Hepatic stellate cell (primary cell): Measurements from ENCODE around the gene GGA2.

ENCODE experiments used
- DNase-seq: peaks from one replicate; pipeline ENCODE4 v3.0.0; 2011; ENCODE audit warnings: low spot score

The GGA2 gene

DNA sequence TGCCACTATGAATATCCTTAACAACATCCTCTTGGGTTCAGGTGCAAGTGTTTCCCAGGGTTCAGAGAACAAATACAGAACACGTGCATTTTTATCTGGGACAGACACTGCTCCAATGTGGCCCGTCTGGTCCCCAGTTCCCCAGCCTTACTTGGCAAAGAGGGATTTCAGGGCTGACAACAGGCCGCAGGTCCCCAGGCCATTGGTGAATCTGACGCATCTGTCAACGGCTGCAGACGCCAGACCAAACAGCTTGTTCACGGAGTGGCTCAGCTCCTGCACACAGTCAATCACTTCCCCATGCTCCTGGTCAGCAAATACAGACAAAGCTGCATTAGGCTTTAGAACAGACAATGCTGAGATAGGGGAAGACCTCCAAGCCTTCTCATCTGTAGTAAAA, 93.5 kb downstream of the GGA2 start:
- no peak for DNase-seq

DNA sequence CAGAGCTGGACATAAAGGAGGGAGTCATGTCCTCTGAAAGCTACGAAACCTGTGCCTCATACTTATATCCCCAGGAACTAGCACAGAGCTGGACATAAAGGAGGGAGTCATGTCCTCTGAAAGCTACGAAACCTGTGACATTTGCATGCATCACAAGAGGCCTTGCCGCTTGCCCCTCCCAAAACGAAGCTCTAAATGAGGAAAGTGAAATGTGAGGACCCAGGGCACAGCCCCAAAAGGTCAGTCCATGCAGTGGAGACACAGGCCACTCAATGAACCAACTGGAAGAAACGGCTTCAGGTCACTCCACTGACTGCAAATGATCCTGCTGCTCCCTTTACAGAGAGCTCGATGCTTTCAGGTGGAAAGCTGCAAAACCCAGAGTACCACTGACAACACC, 95.6 kb downstream of the GGA2 start:
- no peak for DNase-seq
